Stimulated activated naive CD4-positive, alpha-beta T cell (primary cell): Measurements from ENCODE around the gene SHANK1.
"Not testable (repeated sequence)": the region's sequence is repeated elsewhere in the genome, so short reads cannot be mapped to it uniquely, and the experiment has no call there.

Source experiments
- DNase-seq, 6 experiments: peaks; one replicate each; lab custom pipeline; 2025; lab: John Stamatoyannopoulos, UW

Gene SHANK1

DNA sequence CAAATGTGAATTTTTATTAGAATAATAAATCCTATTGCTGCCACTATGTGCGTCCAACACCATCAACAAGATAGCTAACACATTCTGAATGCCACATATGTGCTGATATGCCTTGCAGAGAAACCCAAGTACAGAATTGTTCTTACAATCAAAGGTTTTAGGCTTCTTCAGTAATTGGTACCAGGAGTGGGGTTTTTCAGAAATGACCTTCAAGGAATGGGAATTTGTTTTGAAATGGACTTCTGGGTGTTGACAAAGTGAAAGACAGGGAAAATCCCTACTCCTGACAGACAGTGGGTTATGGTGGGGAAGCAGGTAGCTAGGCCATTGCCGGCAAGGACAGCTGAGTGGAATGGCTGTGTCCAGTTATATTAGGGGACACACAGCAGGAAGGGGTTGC, 85.6 kb downstream of the SHANK1 start:
- no peak for DNase-seq

GRCh38 chr19:50633359-50633758, 86.2 kb downstream of the SHANK1 start:
- no peak for DNase-seq

DNA sequence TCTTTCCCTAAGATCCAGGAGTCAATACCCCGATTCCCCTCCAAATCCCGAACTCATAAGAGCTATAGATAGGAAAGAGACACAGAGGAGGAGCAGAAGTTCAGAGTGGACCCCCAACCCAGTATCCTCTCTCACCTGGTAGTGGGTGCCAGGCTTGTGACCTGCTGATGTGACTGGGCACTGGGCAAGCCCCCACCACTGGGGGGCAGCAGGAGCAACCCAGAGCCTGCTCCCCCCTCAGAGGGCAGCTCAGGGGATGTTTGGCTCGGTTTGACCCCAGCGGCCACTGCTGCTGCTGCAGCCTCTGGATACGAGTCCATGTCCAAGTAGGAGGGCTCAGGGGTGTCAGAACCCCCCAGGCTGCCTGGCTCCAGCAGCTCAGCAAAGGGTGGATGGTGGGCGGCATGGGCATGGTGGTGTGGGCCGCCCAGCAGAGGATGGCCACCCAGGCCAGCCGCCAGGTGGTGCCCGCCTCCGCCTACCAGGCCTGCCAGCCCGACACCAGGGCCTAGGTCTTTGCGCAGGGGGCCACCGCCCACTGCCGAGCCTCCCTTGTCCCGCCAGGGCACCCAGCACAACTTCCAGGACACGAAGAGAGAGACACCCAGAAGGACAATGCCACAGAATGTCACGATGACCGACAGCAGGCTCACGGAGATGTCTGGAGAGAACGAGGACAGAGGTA, 87.3 kb downstream of the SHANK1 start:
- no peak for DNase-seq

DNA sequence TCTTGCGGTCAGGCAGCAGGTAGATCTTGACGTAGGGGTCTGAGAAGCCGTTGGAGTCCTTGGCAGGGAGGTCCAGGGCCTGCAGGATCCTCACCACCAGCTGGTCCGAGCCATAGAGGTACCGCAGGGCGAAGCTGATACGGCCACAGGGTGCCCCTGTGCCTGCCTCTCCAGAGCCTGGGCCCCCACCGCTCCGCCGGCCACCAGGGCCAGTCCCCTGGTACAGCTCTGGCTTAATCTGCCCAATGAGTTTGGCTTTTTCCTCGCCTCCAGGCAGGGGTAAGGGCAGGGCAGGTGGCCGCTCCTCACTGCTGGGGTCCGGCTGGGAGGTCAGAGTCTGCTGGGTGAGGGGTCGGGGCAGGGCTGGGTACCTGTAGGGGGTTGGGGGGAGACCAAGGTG, 89.8 kb downstream of the SHANK1 start:
- DNase-seq = no peak

- DNase-seq = no peak
Measured at GRCh38 chr19:50629194-50629593, 90.4 kb downstream of the SHANK1 start.

DNA sequence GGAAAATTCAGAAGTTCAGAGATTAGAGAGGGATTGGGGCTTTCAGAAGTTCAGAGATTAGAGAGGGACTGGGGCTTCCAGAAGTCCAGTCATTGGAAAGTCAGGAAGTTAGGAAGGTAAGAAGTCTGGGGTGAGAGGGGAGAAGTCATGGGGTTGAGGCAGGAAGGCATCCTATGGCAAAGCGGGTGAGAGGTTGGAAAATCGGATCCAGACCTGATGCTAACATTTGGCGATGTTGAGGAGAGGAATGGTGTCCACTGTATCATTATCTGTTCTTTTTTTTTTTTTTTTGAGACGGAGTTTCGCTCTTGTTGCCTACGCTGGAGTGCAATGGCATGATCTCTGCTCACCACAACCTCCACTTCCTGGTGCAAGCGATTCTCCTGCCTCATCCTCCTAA, 91.1 kb downstream of the SHANK1 start:
- DNase-seq = no peak

- no peak for DNase-seq
Measured at GRCh38 chr19:50628146-50628545, 91.5 kb downstream of the SHANK1 start.

GRCh38 chr19:50626795-50627194, 92.8 kb downstream of the SHANK1 start:
- DNase-seq = no peak

DNA sequence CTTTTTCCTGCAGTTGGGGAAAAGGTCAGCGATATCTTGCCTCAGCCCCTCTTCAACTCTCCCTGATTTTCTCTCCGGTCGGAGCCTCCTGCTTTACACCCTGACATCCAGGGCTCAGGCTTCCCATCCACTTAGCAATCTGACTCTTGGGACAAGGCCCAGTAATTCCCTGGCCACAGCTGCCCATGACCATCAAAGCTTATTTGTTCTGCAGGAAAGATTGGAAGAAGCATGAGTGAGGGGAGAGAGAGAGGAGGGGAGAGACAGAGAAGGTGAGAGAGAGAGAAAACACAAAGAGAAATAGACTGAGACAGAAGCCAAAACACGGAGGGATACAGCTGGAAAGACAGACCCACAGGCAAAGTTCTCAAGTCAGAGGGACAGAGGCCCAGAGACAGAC, 93.6 kb downstream of the SHANK1 start:
- no peak for DNase-seq

DNA sequence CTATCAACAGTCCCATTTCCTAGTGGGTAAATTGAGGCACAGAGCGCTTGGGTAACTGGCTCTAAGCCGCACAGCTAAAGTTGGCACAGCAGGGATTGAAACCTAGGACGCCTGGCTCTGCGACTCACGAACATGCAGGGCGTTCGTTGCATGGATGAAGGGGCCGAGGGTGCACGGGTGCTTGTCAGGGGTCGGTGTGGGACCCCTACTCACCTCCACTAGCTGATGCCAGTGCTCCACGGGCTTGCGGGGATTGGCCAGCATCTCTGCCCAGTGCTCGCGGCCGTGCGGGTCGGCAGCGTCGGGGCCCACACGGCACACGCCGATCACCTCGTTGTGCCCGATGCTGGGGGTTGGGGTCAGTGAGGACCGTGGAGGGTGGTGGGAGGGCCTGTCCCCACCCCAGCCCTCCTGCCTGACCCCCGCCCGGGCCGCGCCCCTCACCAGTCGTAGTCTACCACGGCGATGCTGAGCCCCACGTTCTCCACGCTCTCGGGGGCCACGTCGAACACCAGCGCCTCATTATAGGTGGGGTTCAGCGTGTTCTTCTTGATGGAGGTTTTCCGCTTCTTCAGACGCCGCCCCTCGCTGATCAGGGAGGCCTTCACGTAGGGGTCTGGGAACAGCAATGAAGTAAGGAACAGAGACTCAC, 94.5 kb downstream of the SHANK1 start:
- no peak for DNase-seq

GRCh38 chr19:50620394-50620906, 99.2 kb downstream of the SHANK1 start:
- not testable (repeated sequence) for DNase-seq

DNA sequence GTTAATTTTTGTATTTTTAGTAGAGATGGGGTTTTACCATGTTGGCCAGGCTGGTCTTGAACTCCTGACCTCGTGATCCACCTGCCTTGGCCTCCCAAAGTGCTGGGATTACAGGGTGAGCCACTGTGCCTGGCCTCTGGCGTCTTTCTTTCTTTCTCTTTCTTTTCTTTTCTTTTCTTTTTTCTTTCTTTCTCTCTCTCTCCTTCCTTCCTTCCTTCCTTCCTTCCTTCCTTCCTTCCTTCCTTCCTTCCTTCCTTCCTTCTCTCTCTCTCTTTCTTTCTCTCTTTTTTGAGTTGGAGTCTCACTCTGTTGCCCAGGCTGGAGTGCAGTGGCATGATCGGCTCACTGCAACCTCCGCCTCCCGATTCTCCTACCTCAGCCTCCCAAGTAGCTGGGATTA, 100.4 kb downstream of the SHANK1 start:
- not testable (repeated sequence) for DNase-seq

DNA sequence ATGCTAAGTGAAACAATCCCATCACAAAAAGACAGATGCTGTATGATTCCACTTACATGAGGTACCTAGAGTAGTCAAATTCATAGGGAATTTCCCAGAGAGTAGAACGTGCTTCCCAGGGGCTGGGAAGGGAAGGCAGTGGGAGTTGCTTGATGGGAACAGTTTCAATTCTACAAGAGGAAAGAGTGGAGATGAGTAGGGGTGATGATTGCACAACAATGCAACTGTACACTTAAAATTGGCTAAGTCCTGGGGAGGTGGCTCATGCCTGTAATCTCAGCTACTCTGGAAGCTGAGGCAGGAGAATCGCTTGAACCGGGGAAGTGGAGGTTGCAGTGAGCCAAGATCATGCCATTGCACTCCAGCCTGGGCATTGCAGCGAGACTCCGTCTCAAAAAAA, 101.2 kb downstream of the SHANK1 start:
- not testable (repeated sequence) for DNase-seq

DNA sequence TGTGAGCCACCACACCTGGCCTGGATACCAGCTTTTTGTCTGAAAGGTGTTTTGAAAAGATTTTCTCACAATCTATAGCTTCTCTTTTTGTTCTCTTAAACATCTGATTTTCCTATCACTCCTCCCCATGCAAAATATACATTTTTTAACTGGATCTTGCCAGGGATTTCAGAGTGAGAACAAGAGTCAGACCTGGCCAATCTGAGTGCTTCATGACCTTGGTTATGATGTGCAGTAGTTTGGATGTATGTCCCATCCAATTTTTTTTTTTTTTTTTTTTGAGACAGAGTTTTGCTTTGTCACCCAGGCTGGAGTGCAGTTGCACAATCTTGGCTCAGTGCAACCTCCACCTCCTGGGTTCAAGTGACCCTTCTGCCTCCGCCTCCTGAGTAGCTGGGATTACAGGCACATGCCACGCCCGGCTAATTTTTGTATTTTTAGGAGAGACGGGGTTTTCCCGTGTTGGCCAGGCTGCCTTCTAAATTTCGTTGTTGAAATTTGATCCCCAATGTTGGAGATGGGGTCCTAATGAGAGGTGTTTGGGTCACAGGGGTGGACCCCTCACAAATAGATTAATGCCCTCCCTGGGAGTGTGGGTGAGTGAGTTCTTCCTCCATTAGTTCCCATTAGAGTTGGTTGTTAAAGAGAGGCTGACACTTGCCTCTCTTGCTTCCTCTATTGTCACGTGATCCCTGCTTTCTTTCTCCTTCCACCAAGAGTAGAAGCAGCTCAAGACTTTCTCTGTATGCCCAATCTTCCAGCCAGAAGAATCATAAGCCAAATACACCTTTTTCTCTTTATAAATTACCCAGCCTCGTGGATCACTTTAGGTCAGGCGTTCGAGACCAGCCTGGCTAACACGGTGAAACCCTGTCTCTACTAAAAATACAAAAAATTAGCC, 106.8 kb downstream of the SHANK1 start:
- not testable (repeated sequence) for DNase-seq
